ENCODE measurements around the gene MYADML2.

MYADML2 gene

DNA sequence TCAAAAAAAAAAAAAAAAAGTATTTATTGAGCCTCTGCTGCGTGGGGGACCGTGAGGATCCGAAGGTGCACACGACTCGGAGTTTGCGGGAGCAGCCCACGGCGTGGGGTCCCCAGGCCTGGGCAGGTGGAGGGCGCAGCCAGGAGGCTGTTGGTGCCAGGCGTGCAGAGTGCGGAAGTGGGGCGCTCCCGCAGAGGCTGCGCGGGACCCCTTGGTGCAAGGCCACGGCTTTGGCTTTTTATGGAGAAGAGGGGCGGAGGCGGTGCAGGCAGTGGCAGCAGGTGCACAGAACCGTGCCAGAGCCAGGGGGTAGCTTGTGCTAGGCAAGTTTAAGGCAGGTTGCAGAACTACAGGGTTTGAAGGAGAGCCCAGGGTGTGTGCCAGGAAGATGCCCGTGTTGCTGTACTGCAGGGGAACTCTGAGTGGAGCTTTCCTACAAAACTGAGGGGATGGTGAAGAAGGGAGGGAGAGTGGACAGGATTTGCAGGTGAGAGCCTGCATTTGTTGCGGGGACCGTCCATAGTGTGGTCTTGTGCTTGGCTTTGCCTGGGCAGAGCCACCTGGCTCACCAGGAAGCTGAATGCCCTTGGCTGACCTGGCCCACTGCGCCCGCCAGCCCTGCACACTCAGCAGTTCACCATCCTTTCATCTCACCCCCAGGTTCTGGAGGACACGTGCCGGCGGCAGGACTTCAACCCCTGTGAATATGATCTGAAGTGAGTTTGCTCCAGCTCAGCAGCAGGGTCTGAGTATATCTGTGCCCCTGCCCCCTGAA, 31.7 kb upstream of the MYADML2 start:
- DNase-seq (ENCODE audit: low read depth): no peak

DNA sequence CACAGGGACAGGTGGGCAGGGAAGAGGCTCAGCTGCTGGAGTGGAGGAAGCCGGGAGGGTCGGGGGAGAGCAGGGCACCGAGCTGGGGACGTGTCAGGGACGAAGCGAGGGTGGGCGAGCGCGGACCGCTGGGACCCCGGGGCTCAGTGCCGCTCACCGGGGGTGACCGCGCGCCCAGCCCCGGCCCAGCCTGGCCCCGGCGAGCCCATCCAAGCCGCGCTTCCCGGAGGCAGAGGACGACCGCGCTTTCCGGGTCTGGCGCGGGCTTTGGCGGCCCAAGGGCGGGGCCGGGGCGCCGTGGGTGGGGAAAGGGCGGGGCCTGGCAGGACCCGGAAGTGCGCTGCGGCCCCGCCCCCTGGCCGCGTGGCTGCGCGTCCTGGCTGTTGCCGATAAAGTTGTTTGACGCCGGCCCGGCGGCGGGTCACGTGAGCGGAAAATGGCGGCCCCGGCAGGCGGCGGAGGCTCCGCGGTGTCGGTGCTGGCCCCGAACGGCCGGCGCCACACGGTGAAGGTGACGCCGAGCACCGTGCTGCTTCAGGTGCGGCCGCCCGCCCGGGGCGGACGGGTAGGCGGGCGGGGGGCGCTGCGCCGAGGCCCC, 30.3 kb upstream of the MYADML2 start, which contains the start of gene ASPSCR1:
Gene ASPSCR1, plus strand, starts transcription at position 419 of the 598 bp plus-strand sequence. Its CDS starts 18 bp downstream, at position 437.
- DNase-seq (ENCODE audit: low read depth): peak; percentile 79

DNA sequence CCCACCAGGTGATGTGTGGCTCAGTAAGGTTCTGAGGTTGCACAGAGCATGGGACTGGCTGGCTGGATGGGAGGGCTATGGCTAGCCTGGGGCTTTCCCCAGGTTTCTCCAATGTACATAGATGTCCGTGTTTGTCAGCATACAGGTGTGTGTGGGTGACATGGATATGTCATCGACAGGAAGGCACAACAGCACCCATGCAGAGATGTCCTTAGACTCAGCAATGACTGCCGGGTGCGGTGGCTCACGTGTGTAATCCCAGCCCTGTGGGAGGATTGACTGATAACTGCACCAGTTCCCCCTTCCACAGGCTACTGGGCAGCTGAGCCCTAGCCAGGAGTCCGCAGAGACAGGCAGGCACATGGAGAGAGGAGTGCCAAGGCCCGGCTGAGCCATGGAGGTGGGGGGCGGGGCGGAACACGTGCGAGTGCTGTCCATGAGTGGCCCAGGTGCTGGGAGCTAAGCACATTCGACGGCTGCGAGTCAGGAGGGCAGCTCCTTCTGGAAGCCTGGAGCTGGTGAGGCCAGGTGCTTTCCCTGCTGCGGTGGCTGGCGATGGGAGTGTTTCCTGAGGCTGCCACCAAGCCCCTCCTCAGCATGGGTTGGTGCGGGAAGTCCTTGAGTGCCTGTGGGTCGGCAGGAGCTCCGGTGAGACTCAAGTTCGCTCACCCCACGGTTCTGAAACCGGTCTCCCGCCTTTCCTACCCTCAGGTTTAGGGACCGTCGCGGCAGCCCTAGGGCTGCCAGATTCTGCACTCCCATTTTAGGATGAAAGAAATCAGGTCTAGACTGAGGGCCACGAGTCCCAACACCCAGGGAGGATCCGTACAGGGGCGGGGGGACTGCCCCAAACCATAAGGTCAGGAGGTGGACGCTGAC, 29.5 kb upstream of the MYADML2 start:
- DNase-seq (ENCODE audit: low read depth): no peak

DNA sequence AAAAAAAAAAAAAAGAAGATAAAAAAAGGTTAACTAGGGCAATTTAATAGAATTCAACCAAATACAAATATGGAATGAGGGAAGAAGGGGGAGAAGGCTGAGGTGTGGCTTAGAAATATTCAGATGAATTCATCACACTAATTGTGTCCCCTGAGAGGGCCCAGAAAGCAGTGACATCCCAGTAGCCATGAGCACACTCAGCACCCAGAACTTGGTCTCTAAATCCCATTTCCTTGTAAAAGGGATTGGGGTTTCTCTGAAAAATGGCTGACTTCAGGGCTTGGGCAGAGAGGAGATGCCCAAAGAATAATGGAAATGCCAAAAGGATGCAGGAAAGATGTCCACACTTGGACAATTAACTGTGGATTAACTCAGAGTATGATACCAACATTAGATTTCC, 26.4 kb upstream of the MYADML2 start:
- no peak for DNase-seq (ENCODE audit: low read depth)

DNA sequence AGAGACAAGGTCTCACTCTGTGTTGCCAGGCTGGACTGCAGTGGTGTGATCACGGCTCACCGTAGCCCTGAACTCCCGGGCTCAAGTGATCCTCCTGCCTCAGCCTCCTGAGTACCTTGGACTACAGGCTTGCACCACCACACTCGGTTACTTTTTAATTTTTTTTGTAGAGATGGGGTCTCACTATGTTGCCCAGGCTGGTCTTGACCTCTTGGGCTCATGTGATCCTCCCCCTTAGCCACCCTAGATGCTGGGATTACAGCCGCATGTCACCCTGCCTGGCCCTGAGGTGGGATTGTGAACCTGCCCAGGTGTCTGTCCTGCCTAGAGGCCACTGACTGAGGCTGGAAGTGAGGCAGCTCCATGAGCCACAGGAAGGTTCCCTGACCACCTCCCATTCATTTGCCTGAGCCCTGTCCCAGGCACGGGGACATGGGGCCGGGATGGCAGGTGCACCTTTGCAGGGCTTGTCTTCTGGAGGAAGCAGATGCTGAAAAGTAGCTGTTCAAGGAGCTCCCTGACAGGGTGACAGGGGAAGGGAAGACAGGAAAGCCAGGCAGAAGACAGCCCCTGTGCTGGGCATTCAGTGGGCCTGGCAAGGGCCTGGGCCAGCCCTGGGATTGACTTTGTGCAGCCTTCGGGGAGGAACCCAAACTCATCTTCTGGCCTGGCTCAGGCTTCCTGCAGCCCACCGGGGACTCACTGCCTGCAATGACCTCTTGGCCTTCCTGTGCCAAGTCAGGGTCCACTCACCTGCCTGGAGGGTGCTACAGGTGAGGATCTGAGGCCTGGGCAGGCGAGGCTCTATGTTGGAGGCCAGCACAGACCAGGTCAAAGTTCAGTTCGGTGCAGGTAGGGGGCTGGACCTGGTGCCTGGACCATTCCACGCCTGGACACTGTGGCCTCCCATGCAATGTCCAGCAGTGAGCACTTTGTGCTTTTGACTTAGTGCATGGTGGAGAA, 22.1 kb upstream of the MYADML2 start:
- DNase-seq (ENCODE audit: low read depth): no peak

DNA sequence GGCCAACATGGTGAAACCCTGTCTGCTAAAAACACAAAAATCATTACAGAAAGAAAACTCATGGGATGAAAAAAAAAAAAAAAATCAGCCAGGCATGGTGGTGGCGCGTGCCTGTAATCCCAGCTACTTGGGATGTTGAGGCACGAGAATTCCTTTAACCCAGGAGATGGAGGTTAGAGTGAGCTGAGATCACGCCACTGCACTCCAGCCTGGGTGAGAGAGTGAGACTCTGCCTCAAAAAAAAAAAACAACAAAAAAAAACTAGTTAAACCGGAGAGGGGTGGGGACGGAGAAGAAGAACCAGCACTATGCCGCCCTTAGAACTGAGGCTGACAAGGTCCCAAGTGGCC, 21.3 kb upstream of the MYADML2 start:
- no peak for DNase-seq (ENCODE audit: low read depth)

DNA sequence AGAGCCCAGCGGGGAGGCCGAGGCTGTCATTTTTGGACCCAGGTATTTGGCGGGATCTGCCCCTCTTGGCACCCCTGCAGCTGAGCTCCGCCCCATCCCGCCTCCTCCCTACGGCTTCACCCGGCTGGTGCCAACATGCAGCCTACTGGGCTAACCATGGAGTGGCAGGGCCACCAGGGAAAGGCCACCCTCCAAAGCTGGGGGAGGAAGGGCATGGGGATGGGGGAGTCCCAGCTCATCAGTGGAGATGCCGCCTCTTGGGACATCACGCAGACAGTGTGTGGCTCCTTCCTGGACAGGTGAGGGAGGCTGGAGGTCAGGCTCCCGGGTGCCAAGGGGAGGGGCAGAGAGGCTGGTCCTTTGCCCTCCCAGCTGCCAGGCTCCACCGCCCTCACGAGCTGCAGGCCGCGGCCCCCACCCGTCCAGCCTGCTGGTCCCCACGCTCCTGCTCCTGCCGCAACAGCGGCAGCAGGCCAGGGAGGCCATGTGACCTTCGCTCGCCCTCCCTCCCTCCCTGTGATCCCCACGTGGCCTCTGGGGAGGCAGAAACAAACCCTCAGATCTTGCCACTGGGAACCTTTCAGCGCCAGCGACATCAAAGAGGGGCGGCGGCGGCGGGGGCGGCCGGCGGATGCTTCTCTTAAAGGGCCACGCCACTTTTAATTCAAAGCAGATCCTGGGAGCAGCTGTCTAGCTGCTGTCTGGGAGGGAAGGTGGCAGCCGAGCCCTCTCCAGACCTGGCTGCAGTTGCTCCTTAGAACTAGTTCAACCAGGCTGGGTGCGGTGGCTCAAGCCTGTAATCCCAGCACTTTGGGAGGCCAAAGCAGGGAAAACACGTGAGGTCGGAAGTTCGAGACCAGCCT, 20.7 kb upstream of the MYADML2 start:
- no peak for DNase-seq (ENCODE audit: low read depth)

DNA sequence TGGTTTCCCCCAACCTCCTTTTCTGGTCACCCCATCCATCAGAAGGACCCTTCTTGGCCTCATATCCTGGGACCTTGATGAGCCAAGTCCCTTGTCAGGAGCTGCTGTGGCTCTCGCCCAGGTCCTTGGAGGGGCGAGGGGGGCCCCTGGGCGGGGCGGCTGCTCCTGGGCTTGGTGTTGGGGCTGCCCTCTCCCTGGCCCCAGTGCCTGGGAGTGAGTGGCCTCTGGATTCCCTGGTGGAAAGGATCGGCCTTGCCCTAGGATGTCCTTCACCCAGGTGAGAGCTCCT, 20.2 kb upstream of the MYADML2 start:
- DNase-seq (ENCODE audit: low read depth): no peak

DNA sequence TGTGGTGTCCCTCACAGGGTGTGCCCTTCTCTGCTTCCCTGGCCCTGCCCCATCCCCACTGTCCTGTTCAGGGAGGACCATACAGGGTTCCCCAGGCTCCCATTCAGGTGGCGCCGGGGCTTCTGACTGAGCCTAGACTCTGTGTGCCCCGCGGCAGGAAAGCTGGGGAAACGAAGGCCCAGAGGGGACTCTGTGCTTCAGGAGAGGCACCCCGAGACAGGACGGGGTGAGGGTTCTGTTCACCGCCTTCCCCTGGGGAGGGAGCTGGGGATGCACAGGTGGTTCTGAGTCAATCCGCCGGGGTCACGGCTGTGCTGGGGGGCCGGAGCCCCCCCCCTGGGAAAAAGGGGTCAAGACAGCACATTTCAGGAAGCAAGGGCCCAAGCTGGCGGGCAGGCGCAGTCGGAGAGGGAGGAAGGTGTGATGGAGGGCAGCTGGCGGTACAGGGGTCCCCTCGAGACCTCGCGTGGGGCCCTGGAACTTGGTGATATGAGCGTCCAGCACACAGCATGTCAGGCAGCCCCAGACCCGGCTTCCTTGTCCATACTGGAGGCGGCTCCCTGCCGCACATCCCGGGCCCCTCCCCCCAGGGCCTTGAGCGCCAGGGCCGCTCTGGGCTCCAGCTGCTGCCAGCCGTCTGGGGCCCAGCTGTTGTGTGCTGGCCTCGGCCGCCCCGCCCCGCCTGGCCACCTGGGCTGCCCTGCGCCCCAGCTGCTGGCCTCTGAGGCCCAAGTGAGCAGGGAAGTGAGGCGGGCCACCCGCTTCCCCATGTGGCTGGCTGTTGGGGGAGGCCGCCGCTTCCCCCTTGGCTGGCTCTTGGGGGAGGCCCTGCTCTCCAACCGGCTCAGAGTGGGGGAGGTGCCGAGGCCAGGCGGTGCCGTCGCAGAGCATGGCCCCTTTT, 19.6 kb upstream of the MYADML2 start:
- DNase-seq (ENCODE audit: low read depth): peak; percentile 62

DNA sequence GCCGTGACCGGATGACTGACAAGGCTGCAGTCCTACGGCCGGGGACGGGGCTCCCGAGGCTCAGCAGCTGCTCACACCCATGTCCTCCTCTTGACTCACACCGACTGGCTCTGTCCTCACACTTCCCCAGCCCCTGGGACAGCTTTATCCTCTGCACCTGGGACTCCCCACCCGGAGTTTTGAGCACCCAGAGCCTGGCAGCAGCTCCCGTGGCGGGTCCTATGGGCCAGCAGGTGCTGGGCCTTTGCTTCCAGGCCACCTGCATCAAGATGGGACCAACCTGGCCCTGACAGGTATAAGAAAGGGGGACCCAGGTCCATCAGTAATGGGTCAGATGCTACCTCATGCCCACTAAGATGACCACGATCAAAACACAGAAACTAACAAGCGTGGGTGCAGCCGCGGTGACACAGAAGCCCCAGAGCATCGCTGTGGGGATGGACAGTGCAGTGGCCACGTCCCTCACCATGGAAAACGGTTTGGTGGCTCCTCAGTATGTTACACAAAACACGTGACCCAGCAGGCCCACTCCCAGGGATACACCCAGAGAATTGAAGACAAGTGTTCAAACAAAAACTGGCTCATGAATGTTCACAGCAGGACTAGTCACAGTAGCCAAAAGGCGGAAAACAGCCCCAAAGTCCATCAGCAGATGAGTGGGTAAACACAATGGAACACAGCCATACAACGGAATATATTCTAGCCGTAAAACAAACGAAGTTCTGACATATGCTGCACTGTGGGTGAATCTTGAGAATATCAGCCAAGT, 17.2 kb upstream of the MYADML2 start:
- DNase-seq (ENCODE audit: low read depth): no peak

DNA sequence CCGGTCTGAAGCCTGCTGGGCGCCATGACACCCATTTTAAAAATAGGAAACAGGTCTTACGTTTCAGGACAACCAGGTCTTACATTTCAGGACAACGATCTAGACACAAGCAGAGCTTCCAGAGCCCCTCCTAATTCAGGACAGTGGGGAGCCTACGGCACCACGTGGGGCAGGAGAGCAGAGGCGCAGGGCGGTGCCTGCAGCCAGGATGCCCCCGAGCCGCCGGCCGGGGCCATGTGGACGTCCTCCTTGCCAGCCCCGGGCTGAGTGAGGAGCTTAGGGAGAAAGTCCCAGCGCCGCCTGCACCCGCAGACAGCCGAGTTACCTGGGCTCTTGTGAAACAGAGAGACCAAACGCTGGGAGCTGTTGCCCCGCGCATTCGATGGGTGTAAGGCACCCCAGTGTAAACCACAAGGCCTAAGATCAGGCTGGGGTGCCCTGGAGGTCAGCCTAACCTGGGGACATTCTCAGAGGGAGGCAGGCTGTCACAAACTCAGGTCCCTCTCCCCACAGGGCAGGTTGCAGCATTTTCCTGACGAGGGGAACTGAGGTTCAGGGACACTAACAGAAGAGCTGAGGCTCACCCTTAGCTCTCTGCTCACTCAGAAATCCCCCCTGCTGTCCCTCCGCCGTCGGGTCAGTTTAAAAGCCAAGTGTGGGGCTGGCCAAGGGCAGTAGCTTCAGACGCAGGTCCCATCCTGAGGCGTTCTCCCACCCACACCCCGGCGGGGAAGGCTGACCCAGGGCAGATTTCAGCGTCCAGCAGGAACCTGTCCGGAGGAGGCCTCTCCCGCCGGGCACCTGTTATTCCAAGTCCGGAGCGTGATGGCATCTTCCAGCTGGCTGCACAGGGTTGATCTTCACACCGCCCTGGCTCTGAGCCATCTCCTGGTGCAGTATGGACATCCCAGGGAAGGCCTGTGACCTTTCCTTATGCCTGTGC, 15.7 kb upstream of the MYADML2 start:
- no peak for DNase-seq (ENCODE audit: low read depth)

DNA sequence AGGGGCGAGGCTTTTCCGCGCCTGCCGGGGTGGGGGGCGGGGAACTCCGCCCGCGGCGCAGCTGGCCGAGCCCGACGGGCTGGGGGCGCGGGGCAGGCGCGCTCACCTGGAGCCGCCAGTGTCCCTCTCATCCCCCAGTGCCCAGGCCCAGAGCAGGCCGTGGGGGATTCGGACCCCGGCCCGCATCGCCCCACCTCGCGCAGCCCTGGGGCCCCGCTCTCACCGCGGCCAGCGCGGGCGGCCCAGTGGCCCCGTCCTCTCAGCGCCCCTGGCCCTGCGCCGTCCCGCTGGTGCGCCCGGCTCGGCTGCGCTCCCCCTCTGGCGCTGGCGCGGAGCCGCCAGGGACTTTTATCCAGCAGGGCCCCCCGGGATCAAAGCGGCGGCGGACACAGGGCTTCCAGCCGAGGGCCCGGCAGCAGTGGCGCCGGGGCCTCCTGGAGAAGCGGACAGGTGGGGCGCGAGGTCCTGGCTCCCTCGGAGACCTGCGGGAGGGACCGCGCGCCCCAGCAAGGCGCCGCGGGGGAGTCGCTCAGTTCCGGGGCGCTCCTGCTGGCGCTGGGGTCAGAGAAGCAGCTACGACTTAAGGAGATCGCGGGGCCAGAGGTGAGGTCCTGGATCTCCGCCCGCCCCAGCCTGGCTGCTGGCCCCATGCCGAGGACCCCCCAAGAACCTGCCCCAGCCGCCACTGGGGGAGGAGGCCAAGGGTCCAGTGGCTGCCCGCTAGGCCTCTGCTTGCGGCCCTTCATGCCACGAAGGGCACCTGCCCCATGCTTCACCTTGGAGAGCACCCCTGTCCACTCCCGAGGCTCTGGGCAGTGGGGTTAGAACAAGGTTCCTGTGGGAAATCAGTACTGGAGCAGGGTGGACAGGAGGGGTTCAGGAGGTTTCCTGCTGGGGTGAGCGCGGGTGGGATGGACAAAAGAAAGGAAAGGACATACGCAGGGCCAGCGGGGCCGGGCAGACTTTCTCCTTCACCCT, 14.8 kb upstream of the MYADML2 start:
- DNase-seq (ENCODE audit: low read depth): no peak

DNA sequence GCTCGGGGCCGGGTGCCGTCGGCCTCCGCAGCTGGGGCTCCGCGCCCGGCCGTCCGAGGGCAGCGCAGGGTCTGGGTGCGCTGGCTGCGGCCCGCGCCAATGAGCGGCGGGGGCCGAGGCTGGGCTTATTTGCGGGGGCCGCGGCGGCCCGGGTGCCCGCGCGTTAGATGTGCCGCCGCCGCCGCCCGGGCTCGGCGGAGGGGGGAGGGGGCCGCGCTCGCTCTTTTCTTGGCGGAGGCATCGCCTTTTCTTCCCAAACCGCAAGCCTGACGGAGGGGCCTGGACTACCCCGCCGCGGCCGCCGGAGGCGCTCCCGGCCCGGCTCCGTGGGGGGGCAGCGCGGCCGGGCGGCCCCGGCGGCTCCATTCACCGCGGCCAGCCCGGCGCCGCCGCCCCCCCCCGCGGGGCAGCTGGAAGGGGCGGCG, 14.1 kb upstream of the MYADML2 start, which contains the start of gene NOTUM:
Gene NOTUM, minus strand, starts transcription at position 101 of the 425 bp plus-strand sequence. CDS start 278 bp downstream, outside the sequence.
- DNase-seq (ENCODE audit: low read depth): no peak

DNA sequence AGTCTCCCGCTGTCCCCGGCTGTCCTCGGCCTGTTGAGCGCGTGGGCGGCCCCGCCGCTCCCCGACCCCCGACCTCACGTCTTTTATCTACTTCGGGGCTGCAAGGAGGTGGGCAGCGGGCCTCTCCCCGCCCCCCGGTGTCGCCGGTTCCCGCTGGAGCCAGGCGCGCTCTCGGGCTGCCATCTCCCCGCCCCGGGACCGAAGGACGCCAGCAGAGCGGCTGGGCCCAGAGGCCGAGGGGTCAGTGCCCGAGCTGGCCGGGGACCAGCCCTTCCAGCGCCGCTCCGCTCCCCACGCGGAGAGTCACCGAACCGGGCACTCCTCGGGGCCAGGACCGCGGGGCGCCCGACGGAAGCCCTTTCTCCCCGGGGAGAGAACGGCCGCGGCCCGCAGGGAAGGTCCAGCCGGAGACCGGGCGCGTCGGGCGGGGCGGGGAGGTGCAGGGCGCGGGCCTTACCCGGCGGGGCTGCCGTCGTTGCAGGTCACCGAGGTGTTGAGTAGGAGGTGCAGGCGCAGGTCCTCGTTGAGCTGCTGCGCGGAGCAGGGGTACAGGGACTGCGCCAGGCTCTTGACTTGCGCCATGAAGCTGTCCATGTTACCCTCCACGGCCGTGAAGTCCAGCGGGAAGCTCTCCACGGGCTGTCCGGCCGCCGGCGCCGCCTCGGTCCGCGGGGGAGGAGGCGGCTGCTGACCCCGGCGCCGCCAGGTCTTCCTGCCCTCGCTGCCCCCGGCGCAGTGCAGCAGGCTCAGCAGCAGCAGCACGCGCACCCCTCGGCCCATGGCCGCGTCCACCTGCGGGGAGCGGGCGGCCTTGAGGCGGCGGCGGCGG, 13.3 kb upstream of the MYADML2 start:
- no peak for DNase-seq (ENCODE audit: low read depth)

DNA sequence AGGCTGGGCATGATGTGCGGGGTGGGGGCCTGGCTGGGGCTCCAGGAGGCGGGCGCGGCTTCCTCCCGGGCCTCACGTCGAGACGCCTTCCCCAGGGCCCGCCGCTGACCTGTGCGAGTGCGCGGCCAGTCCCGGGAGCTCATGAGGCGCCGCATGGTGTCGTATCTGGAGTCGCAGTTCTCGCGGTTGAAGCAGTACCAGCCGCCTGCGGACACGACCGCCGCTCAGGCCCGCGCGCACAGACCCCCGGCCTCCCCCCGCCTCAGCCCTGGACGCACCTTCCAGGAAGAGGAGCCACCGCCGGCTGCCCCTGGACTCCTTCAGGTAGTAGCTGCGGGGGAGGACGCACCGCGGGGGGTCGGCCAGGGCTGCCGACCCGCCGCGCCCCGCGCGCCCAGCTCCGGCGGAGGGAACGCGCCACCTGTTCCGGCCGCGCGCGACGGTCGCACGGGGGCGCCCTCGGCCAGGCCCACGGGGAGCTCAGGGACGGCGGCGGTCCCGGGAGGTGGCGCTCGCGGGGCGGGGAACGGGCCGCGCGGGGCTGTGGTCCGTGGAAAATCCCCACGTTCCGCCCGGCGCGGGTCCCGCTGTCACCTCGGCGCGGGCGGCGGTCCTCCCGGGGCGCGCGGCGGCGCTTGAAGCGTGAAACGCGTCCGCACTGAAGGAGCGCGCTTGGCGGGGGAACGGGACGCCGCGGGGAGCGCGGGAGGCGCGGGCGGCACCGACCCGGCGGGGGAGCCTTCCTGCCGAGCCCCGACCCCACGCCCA, 12.5 kb upstream of the MYADML2 start:
- no peak for DNase-seq (ENCODE audit: low read depth)

Measured in CMK (cell line).